Endothelial cell of umbilical vein (primary cell): ENCODE data around the gene CD53. TPM values are rescaled to one million over a fixed set of nuclear protein-coding genes. Genes with fewer than 3 reads are reported as not detected.

ENCODE experiments used
- BruUV-seq: library from RNA; stranded (reverse); fragments of 400-500 nt; replicated peaks from 2 replicates; lab custom pipeline; 2021; lab: Mats Ljungman, UMichigan
- CTCF ChIA-PET: fragments of 300-600, 350-600 bp; sonication (Branson Sonifier 250); formaldehyde crosslinking; loops from one replicate; lab custom pipeline; 2021; ENCODE audit warnings: antibody characterized with exemption, inconsistent platforms; lab: Charles Lee
- POLR2A ChIA-PET: fragments of 300-600, 350-600 bp; sonication (Branson Sonifier 250); formaldehyde crosslinking; loops from one replicate; lab custom pipeline; 2021; ENCODE audit warnings: antibody characterized with exemption, inconsistent platforms; lab: Charles Lee
- DNase-seq: peaks from one replicate; pipeline ENCODE4 v3.0.0-alpha.2; 2011; ENCODE audit warnings: low read depth, low spot score
- FAIRE-seq: peaks from 2 replicates; lab custom pipeline; 2011; peaks lifted over from hg19 to GRCh38; lab: Jason Lieb, UNC
- H2AFZ ChIP-seq: 2 replicates; pipeline ENCODE4 v1.6.0; 2012; ENCODE audit warnings: low read depth, low read length, control low read depth, inconsistent platforms
- H3K27ac ChIP-seq: 2 replicates; pipeline ENCODE4 v1.5.1; 2011; ENCODE audit warnings: low read depth, mild to moderate bottlenecking, control low read depth, low read length, moderate library complexity; ENCODE audit not compliant: insufficient read depth
- H3K27me3 ChIP-seq, 2 experiments: 2 replicates each; pipeline versions ENCODE4 v1.6.0 to v1.6.1; 2011; ENCODE audit warnings: low read length in 2 of 2, mixed read lengths in 1 of 2; ENCODE audit not compliant: control insufficient read depth in 2 of 2, insufficient read depth in 2 of 2
- H3K36me3 ChIP-seq, 2 experiments: 2 replicates in 1 of 2; 3 replicates in 1 of 2; pipeline ENCODE4 v1.5.1; 2011; ENCODE audit warnings: low read length in 2 of 2, mild to moderate bottlenecking in 1 of 2, moderate library complexity in 1 of 2; ENCODE audit not compliant: control insufficient read depth in 2 of 2, insufficient read depth in 2 of 2; ENCODE audit errors: extremely low read depth in 1 of 2
- H3K4me1 ChIP-seq: 3 replicates; pipeline ENCODE4 v1.5.1; 2011; ENCODE audit warnings: mild to moderate bottlenecking, low read length; ENCODE audit not compliant: control insufficient read depth, insufficient read depth; ENCODE audit errors: extremely low read depth
- H3K4me2 ChIP-seq: 2 replicates; pipeline ENCODE4 v1.6.1; 2011; ENCODE audit warnings: low read length, control low read depth, mixed read lengths; ENCODE audit not compliant: insufficient read depth
- H3K4me3 ChIP-seq, 3 experiments: fragments of 200-600 bp in 1 of 3; sonication (generic), shearing (Covaris generic) in 1 of 3; replicated peaks in 1 of 3; 2 replicates each; pipeline ENCODE4 v1.5.1; 2011 to 2016; ENCODE audit warnings: control low read depth in 3 of 3, low read length in 3 of 3, mild to moderate bottlenecking in 2 of 3, inconsistent platforms in 1 of 3, low read depth in 1 of 3, moderate library complexity in 1 of 3; ENCODE audit not compliant: insufficient read depth in 1 of 3
- H3K79me2 ChIP-seq: 2 replicates; pipeline ENCODE4 v1.6.0; 2012; ENCODE audit warnings: low read length, inconsistent platforms; ENCODE audit not compliant: control insufficient read depth, insufficient read depth
- H3K9ac ChIP-seq: replicated peaks from 2 replicates; pipeline ENCODE3; 2011; ENCODE audit warnings: low read length, control low read depth; ENCODE audit not compliant: insufficient read depth; ENCODE audit errors: extremely low read depth
- H3K9me1 ChIP-seq: replicated peaks from 3 replicates; pipeline ENCODE4 v1.6.0; 2011; ENCODE audit warnings: mild to moderate bottlenecking, low read length; ENCODE audit not compliant: control insufficient read depth, insufficient read depth; ENCODE audit errors: extremely low read depth
- H3K9me3 ChIP-seq: replicated peaks from 2 replicates; pipeline ENCODE4 v1.5.1; 2012; ENCODE audit warnings: low read length, inconsistent platforms; ENCODE audit not compliant: control insufficient read depth, insufficient read depth
- H4K20me1 ChIP-seq: replicated peaks from 2 replicates; pipeline ENCODE3; 2011; ENCODE audit warnings: mild to moderate bottlenecking, low read length; ENCODE audit not compliant: control insufficient read depth, insufficient read depth; ENCODE audit errors: extremely low read depth
- CTCF ChIP-seq, 2 donors: IDR thresholded peaks; 1 replicate in 1 of 2; 2 replicates in 1 of 2; pipeline ENCODE4 v1.5.1; 2011; ENCODE audit warnings: low read length in 2 of 2, mild to moderate bottlenecking in 2 of 2, moderate library complexity in 2 of 2, control low read depth in 1 of 2, inconsistent platforms in 1 of 2, low read depth in 1 of 2; ENCODE audit not compliant: insufficient read depth in 1 of 2; ENCODE audit errors: extremely low read depth in 1 of 2
- EZH2 ChIP-seq: IDR thresholded peaks from 2 replicates; pipeline ENCODE4 v1.6.1; 2012; ENCODE audit warnings: borderline replicate concordance, low read depth, mild to moderate bottlenecking, moderate library complexity, low read length, inconsistent platforms; ENCODE audit not compliant: severe bottlenecking
- FOS ChIP-seq: IDR thresholded peaks from 2 replicates; pipeline ENCODE4 v1.6.1; 2011; ENCODE audit warnings: mild to moderate bottlenecking, low read length, moderate library complexity, borderline replicate concordance; ENCODE audit not compliant: insufficient read depth
- GATA2 ChIP-seq: IDR thresholded peaks from 2 replicates; pipeline ENCODE4 v1.7.0; 2011; ENCODE audit warnings: low read depth, mild to moderate bottlenecking, moderate library complexity, mixed read lengths, low read length; ENCODE audit not compliant: insufficient read length, insufficient read depth
- JUN ChIP-seq: IDR thresholded peaks from 2 replicates; pipeline ENCODE4 v1.6.1; 2011; ENCODE audit warnings: borderline replicate concordance, low read depth; ENCODE audit not compliant: insufficient read length, insufficient read depth
- MAX ChIP-seq: IDR thresholded peaks from 2 replicates; pipeline ENCODE4 v1.6.1; 2011; ENCODE audit not compliant: insufficient read depth, insufficient read length
- MYC ChIP-seq: IDR thresholded peaks from one replicate; pipeline ENCODE4 v1.6.1; 2011; ENCODE audit warnings: mild to moderate bottlenecking, low read depth, low read length
- POLR2A ChIP-seq: IDR thresholded peaks from 2 replicates; pipeline ENCODE4 v1.6.1; 2012; ENCODE audit warnings: low read depth, mild to moderate bottlenecking, control low read depth, low read length
- POLR2AphosphoS5 ChIP-seq: IDR thresholded peaks from 2 replicates; pipeline ENCODE4 v1.6.1; 2012; ENCODE audit warnings: low read depth, mild to moderate bottlenecking, control low read depth, low read length, moderate library complexity; ENCODE audit not compliant: insufficient read depth
- dilution Hi-C: fragments of 300-500 bp; cut with MboI; formaldehyde crosslinking; loops from one replicate; pipeline ENCODE4 v1.15.0; 2019; ENCODE audit warnings: low sequenced_read_pairs; ENCODE audit not compliant: extremely low pct_ligation_motif_present
- intact Hi-C: fragments of 100-400 bp; cut with micrococcal nuclease; formaldehyde crosslinking; loops from one replicate; pipeline ENCODE4 v1.10.0; 2022
- polyA plus RNA-seq, 4 experiments: library from polyadenylated mRNA; depleted of rRNA in 3 of 4; stranded (reverse) in 3 of 4; unstranded in 1 of 4; fragments of >200 nt; gene quantifications; 2 replicates each; pipeline versions ENCODE4 v1.2.1 to v1.2.3, GENCODE V29; 2011 to 2012; ENCODE audit warnings: missing spikeins in 1 of 4
- total RNA-seq: library from RNA; stranded (reverse); gene quantifications from 2 replicates; pipeline ENCODE4 v1.2.3, GENCODE V29; 2021

CD53 gene
- total and polyA plus RNA-seq, 2 donors (not counting 3 experiments of a cell fraction or from before 2014, with no cell fraction given): 0.35 TPM; not detected in 1

GRCh38 chr1:110921953-110922352 lies 49.0 kb downstream of the CD53 start:
- DNase-seq (no peak), FAIRE-seq (no peak)
- Histone ChIP-seq H3K4me1 (no peaks in the 10 kb centered on the region), H3K79me2 (no peaks in the 10 kb centered on the region), H3K9me1 (no peaks in the 10 kb centered on the region), H3K27ac (no peak overlapping the region), H3K27me3 (no peaks in the 10 kb centered on the region), H3K9me3 (no peaks in the 10 kb centered on the region), H2AFZ (no peak overlapping the region), H3K4me2 (no peak overlapping the region), H3K9ac (no peak overlapping the region), H3K36me3 (no peaks in the 10 kb centered on the region), H4K20me1 (no peaks in the 10 kb centered on the region), H3K4me3 (no peak overlapping the region)
- no peak for TF ChIP-seq FOS
- TF ChIP-seq MAX: no peak
- no peak for TF ChIP-seq CTCF (IDR thresholded peaks at IDR 0.05; ENCODE audit: extremely low read depth in 1 of 2, insufficient read depth in 1 of 2, low read depth in 1 of 2, low read length in 2 of 2)
- no peak for TF ChIP-seq EZH2
- TF ChIP-seq MYC: no peak
- no peak for TF ChIP-seq POLR2A
- TF ChIP-seq GATA2: no peak
- no peak for TF ChIP-seq POLR2AphosphoS5
- no peak for TF ChIP-seq JUN
- ChIA-PET CTCF (no interaction called here), POLR2A (no interaction called here)
- intact Hi-C loops (no loop called here), dilution Hi-C loops (no loop called here)
- no TSS peak for BruUV-seq
